HepG2 (cell line): ENCODE measurements around the gene EGFLAM. TPM values are rescaled to one million over a fixed set of nuclear protein-coding genes. Genes with fewer than 3 reads are reported as not detected.
A peak's percentile ranks its signal among the peaks of the same experiment; 100 is the strongest.

Experiments used
- ARHGAP35 ChIP-seq: sonication (generic); formaldehyde crosslinking; IDR thresholded peaks from 2 replicates; pipeline ENCODE4 v1.9.0; 2022; ENCODE audit warnings: mild to moderate bottlenecking, inconsistent platforms, moderate library complexity, missing genetic modification reagents, borderline replicate concordance
- CENPX ChIP-seq: sonication (generic); formaldehyde crosslinking; IDR thresholded peaks from 2 replicates; pipeline ENCODE4 v1.9.0; 2021; ENCODE audit warnings: mild to moderate bottlenecking, missing genetic modification reagents, moderate library complexity
- DPF2 ChIP-seq: sonication (generic); formaldehyde crosslinking; IDR thresholded peaks from 2 replicates; pipeline ENCODE4 v1.4.0; 2020; ENCODE audit warnings: mild to moderate bottlenecking, low read depth, missing genetic modification reagents, borderline replicate concordance
- EED ChIP-seq: sonication (generic); formaldehyde crosslinking; IDR thresholded peaks from 2 replicates; pipeline ENCODE4 v1.5.0; 2020; ENCODE audit warnings: mild to moderate bottlenecking, missing genetic modification reagents
- GLI4 ChIP-seq: sonication (generic); formaldehyde crosslinking; IDR thresholded peaks from 2 replicates; pipeline ENCODE4 v1.5.1; 2020; ENCODE audit warnings: missing genetic modification reagents, mild to moderate bottlenecking, moderate library complexity, borderline replicate concordance
- HHEX ChIP-seq: IDR thresholded peaks from 2 replicates; pipeline ENCODE4 v1.6.1; 2016; ENCODE audit warnings: control low read depth
- KAT2B ChIP-seq: fragments of 150-350 bp; IDR thresholded peaks from 2 replicates; pipeline ENCODE4 v1.6.1; 2014; ENCODE audit warnings: low read depth, low read length, borderline replicate concordance
- MTF1 ChIP-seq: sonication (generic); formaldehyde crosslinking; IDR thresholded peaks from 2 replicates; pipeline ENCODE4 v1.5.0; 2020; ENCODE audit warnings: missing genetic modification reagents
- NFATC3 ChIP-seq: sonication (generic); formaldehyde crosslinking; IDR thresholded peaks from 2 replicates; pipeline ENCODE4 v1.5.1; 2020; ENCODE audit warnings: mild to moderate bottlenecking, missing genetic modification reagents
- SMARCE1 ChIP-seq: fragments of 450-650 bp; IDR thresholded peaks from 2 replicates; pipeline ENCODE4 v1.6.1; 2017; ENCODE audit warnings: borderline replicate concordance
- TBL1XR1 ChIP-seq: fragments of 150-350 bp; IDR thresholded peaks from 2 replicates; pipeline ENCODE4 v1.6.1; 2014; ENCODE audit warnings: borderline replicate concordance, low read length; ENCODE audit not compliant: partially characterized antibody
- U2AF2 ChIP-seq: fragments of 200-400 bp; formaldehyde crosslinking; IDR thresholded peaks from 2 replicates; pipeline ENCODE4 v1.6.1; 2017; ENCODE audit warnings: low read depth, mild to moderate bottlenecking, low read length
- ZBTB7A ChIP-seq: sonication (generic); formaldehyde crosslinking; IDR thresholded peaks from 2 replicates; pipeline ENCODE4 v1.8.0; 2022; ENCODE audit warnings: mild to moderate bottlenecking, missing genetic modification reagents
- ZMYM3 ChIP-seq: sonication (generic); formaldehyde crosslinking; IDR thresholded peaks from 2 replicates; pipeline ENCODE4 v1.5.1; 2020; ENCODE audit warnings: mild to moderate bottlenecking, missing genetic modification reagents
- ZMYM4 ChIP-seq: sonication (generic); formaldehyde crosslinking; IDR thresholded peaks from 2 replicates; pipeline ENCODE4 v1.8.1; 2023; ENCODE audit warnings: mild to moderate bottlenecking, missing genetic modification reagents
- ZNF263 ChIP-seq: sonication (generic); formaldehyde crosslinking; IDR thresholded peaks from 2 replicates; pipeline ENCODE4 v1.4.0; 2020; ENCODE audit warnings: missing genetic modification reagents
- ZNF839 ChIP-seq: sonication (generic); formaldehyde crosslinking; IDR thresholded peaks from 2 replicates; pipeline ENCODE4 v1.4.0; 2020; ENCODE audit warnings: missing genetic modification reagents, mild to moderate bottlenecking, borderline replicate concordance
- polyA plus RNA-seq, 8 experiments: library from polyadenylated mRNA; depleted of rRNA in 3 of 8; stranded (reverse) in 7 of 8; unstranded in 1 of 8; fragments of >200 nt; fragmentation: Illumina TruSeq in 4 of 8; extraction: Trizol in 4 of 8; gene quantifications; 2 replicates each; pipeline versions ENCODE4 v1.2.1 to v1.2.3, GENCODE V29; 2011 to 2016; ENCODE audit warnings: low read depth in 4 of 8, missing spikeins in 1 of 8, mixed read lengths in 1 of 8; ENCODE audit not compliant: insufficient read depth in 1 of 8
- total RNA-seq, 5 experiments: library from RNA; depleted of rRNA; stranded (reverse); fragments of >200 nt; fragmentation: Illumina TruSeq; extraction: Trizol; gene quantifications; 2 replicates each; pipeline ENCODE4 v1.2.3, GENCODE V29; 2016; ENCODE audit warnings: low read depth in 1 of 5
- TF ChIP-seq, protein P1 (sequence below): sonication (generic); formaldehyde crosslinking; IDR thresholded peaks from 2 replicates; pipeline ENCODE4 v1.4.0; 2020; ENCODE audit warnings: missing genetic modification reagents, borderline replicate concordance
- TF ChIP-seq, protein P2 (sequence below): sonication (generic); formaldehyde crosslinking; IDR thresholded peaks from 2 replicates; pipeline ENCODE4 v1.5.0; 2020; ENCODE audit warnings: missing genetic modification reagents
- TF ChIP-seq, protein P3 (sequence below), 2 experiments: sonication (generic) in 1 of 2; formaldehyde crosslinking in 1 of 2; IDR thresholded peaks; 2 replicates each; pipeline versions ENCODE4 v1.4.0 to v1.6.1; 2016 to 2020; ENCODE audit warnings: borderline replicate concordance in 1 of 2, low read depth in 1 of 2, mild to moderate bottlenecking in 1 of 2, missing genetic modification reagents in 1 of 2
- TF ChIP-seq, protein P4 (sequence below): sonication (generic); formaldehyde crosslinking; IDR thresholded peaks from 2 replicates; pipeline ENCODE4 v1.4.0; 2020; ENCODE audit warnings: missing genetic modification reagents

EGFLAM gene
- total and polyA plus RNA-seq, 2 of the 13 experiments (the other 11 are each of a cell fraction or from before 2014, with no cell fraction given) = not detected

DNA sequence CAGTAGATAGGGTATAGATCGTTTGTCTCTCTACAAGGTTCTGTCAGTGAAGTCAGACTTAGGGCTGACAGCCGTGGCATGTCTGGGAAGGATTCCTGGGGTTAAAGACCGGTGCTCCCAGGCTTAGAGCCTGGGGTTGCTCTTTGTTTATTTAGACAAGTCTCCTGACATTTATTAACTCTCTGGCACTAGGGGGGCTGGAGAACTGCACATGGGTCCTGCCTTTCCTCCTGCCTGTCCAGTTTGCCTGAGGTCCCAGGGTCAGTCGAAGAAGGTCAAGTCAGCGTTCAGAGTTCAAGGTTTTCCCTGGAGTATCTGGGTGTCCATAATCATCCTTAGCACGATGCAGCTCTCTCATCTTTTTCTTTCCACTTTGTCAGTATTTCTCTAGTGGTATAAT lies 5.6 kb downstream of the EGFLAM start (continued):
- TF ChIP-seq ZNF263 = peak; percentile 71
- TF ChIP-seq, protein P1, sequence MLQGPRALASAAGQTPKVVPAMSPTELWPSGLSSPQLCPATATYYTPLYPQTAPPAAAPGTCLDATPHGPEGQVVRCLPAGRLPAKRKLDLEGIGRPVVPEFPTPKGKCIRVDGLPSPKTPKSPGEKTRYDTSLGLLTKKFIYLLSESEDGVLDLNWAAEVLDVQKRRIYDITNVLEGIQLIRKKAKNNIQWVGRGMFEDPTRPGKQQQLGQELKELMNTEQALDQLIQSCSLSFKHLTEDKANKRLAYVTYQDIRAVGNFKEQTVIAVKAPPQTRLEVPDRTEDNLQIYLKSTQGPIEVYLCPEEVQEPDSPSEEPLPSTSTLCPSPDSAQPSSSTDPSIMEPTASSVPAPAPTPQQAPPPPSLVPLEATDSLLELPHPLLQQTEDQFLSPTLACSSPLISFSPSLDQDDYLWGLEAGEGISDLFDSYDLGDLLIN (CRISPR knock-in tag) = no peak
- TF ChIP-seq DPF2 (CRISPR knock-in tag) = no peak
- TF ChIP-seq, protein P2, sequence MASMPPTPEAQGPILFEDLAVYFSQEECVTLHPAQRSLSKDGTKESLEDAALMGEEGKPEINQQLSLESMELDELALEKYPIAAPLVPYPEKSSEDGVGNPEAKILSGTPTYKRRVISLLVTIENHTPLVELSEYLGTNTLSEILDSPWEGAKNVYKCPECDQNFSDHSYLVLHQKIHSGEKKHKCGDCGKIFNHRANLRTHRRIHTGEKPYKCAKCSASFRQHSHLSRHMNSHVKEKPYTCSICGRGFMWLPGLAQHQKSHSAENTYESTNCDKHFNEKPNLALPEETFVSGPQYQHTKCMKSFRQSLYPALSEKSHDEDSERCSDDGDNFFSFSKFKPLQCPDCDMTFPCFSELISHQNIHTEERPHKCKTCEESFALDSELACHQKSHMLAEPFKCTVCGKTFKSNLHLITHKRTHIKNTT (CRISPR knock-in tag) = no peak
- no peak for TF ChIP-seq ZNF839 (CRISPR knock-in tag)
- TF ChIP-seq TBL1XR1 = no peak
- no peak for TF ChIP-seq ZMYM3 (CRISPR knock-in tag)
- TF ChIP-seq SMARCE1 = no peak
- TF ChIP-seq ZMYM4 = peak; percentile 41
- TF ChIP-seq CENPX = no peak
- no peak for TF ChIP-seq ZBTB7A (CRISPR knock-in tag)
- TF ChIP-seq GLI4 (CRISPR knock-in tag) = no peak
- TF ChIP-seq, protein P3, sequence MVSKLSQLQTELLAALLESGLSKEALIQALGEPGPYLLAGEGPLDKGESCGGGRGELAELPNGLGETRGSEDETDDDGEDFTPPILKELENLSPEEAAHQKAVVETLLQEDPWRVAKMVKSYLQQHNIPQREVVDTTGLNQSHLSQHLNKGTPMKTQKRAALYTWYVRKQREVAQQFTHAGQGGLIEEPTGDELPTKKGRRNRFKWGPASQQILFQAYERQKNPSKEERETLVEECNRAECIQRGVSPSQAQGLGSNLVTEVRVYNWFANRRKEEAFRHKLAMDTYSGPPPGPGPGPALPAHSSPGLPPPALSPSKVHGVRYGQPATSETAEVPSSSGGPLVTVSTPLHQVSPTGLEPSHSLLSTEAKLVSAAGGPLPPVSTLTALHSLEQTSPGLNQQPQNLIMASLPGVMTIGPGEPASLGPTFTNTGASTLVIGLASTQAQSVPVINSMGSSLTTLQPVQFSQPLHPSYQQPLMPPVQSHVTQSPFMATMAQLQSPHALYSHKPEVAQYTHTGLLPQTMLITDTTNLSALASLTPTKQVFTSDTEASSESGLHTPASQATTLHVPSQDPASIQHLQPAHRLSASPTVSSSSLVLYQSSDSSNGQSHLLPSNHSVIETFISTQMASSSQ (IDR thresholded peaks at IDR 0.05; ENCODE audit: low read depth) = peak; percentile 58; the same call in 1 of the 2 replicates
- TF ChIP-seq, protein P3 (CRISPR knock-in tag; IDR thresholded peaks at IDR 0.05; ENCODE audit: borderline replicate concordance) = peak; percentile 51; the same call in 1 of the 2 replicates
- no peak for TF ChIP-seq MTF1 (CRISPR knock-in tag)
- TF ChIP-seq U2AF2 = no peak
- TF ChIP-seq KAT2B = no peak
- TF ChIP-seq EED (CRISPR knock-in tag) = no peak
- TF ChIP-seq NFATC3 (CRISPR knock-in tag) = no peak
- TF ChIP-seq ARHGAP35 (CRISPR knock-in tag) = no peak
- no peak for TF ChIP-seq HHEX (CRISPR knock-in tag)
- TF ChIP-seq, protein P4, sequence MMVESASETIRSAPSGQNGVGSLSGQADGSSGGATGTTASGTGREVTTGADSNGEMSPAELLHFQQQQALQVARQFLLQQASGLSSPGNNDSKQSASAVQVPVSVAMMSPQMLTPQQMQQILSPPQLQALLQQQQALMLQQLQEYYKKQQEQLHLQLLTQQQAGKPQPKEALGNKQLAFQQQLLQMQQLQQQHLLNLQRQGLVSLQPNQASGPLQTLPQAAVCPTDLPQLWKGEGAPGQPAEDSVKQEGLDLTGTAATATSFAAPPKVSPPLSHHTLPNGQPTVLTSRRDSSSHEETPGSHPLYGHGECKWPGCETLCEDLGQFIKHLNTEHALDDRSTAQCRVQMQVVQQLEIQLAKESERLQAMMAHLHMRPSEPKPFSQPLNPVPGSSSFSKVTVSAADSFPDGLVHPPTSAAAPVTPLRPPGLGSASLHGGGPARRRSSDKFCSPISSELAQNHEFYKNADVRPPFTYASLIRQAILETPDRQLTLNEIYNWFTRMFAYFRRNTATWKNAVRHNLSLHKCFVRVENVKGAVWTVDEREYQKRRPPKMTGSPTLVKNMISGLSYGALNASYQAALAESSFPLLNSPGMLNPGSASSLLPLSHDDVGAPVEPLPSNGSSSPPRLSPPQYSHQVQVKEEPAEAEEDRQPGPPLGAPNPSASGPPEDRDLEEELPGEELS = 0 out of 2 replicates have a peak, but pooled peaks have one; percentile 24
